ENCODE data around the gene CDX1. TPM values are rescaled to one million over a fixed set of nuclear protein-coding genes. Genes with fewer than 3 reads are reported as not detected.

CDX1 gene
- total and polyA plus RNA-seq, 2 experiments from 2014 or later, result 0.62 TPM; not detected in 1

GRCh38 chr5:150155258-150156026 is 11.1 kb upstream of the CDX1 start, which contains the start of gene PDGFRB:
Gene PDGFRB, minus strand, starts transcription at chr5:150155845. Its CDS starts 18,798 bp downstream, at chr5:150137047.
- no peaks in the 10 kb centered on the region for H3K4me1 ChIP-seq (ENCODE audit: low read depth)
- DNase-seq (ENCODE audit: low read depth in 1 of 2, low spot score in 1 of 2), result peak; percentile 58 to 97
- H3K4me3 ChIP-seq, result no peak within 1 kb of the TSS
- H3K9me3 ChIP-seq (ENCODE audit: low read depth), result no peaks in the 10 kb centered on the region
- H3K27ac ChIP-seq, result no peak within 1 kb of the TSS
- H3K36me3 ChIP-seq, result no peaks in the 10 kb centered on the region
- no peak for TF ChIP-seq CTCF (IDR thresholded peaks at IDR 0.05; ENCODE audit: low read depth, low read length)
- H3K27me3 ChIP-seq, result no peaks in the 10 kb centered on the region

GRCh38 chr5:150156027-150156368 is 10.6 kb upstream of the CDX1 start:
- Histone ChIP-seq H3K4me1 (ENCODE audit: low read depth) (no peaks in the 10 kb centered on the region), H3K27ac (no peak overlapping the region)

GRCh38 chr5:150156540-150156939 is 10.0 kb upstream of the CDX1 start:
- DNase-seq (ENCODE audit: low read depth in 1 of 2, low spot score in 1 of 2), result no peak
- Histone ChIP-seq H3K9me3 (ENCODE audit: low read depth) (no peaks in the 10 kb centered on the region), H3K27ac (no peak overlapping the region), H3K4me3 (no peak overlapping the region), H3K27me3 (no peaks in the 10 kb centered on the region), H3K4me1 (ENCODE audit: low read depth) (no peaks in the 10 kb centered on the region), H3K36me3 (no peaks in the 10 kb centered on the region)
- TF ChIP-seq CTCF (IDR thresholded peaks at IDR 0.05; ENCODE audit: low read depth, low read length), result no peak

More at GRCh38 chr5:150156027-150156368, 10.6 kb upstream of the CDX1 start:
- no peaks in the 10 kb centered on the region for H3K36me3 ChIP-seq
- DNase-seq (ENCODE audit: low read depth in 1 of 2, low spot score in 1 of 2), result no peak
- no peak for TF ChIP-seq CTCF (IDR thresholded peaks at IDR 0.05; ENCODE audit: low read depth, low read length)
- H3K27me3 ChIP-seq, result no peaks in the 10 kb centered on the region
- no peaks in the 10 kb centered on the region for H3K9me3 ChIP-seq (ENCODE audit: low read depth)
- no peak overlapping the region for H3K4me3 ChIP-seq

- no peak overlapping the region for H3K4me3 ChIP-seq
These were observed 9.4 kb upstream of the CDX1 start for GRCh38 chr5:150157168-150157567.

GRCh38 chr5:150158170-150158949 is 8.2 kb upstream of the CDX1 start:
- Histone ChIP-seq H3K27ac (no peak overlapping the region), H3K36me3 (no peaks in the 10 kb centered on the region), H3K9me3 (ENCODE audit: low read depth) (no peaks in the 10 kb centered on the region), H3K4me1 (ENCODE audit: low read depth) (no peaks in the 10 kb centered on the region), H3K27me3 (no peaks in the 10 kb centered on the region), H3K4me3 (no peak overlapping the region)
- peak in 1 of 2 donors; percentile 69 for DNase-seq (ENCODE audit: low read depth in 1 of 2, low spot score in 1 of 2)
- TF ChIP-seq CTCF (IDR thresholded peaks at IDR 0.05; ENCODE audit: low read depth, low read length), result no peak

More at GRCh38 chr5:150157168-150157567, 9.4 kb upstream of the CDX1 start:
- DNase-seq (ENCODE audit: low read depth in 1 of 2, low spot score in 1 of 2), result no peak
- no peaks in the 10 kb centered on the region for H3K4me1 ChIP-seq (ENCODE audit: low read depth)
- no peak for TF ChIP-seq CTCF (IDR thresholded peaks at IDR 0.05; ENCODE audit: low read depth, low read length)
- no peak overlapping the region for H3K27ac ChIP-seq
- no peaks in the 10 kb centered on the region for H3K36me3 ChIP-seq
- H3K9me3 ChIP-seq (ENCODE audit: low read depth), result no peaks in the 10 kb centered on the region
- H3K27me3 ChIP-seq, result no peaks in the 10 kb centered on the region

Data from cardiac muscle cell (in vitro differentiated cells and primary cell).